BJ (cell line): Measurements from ENCODE around the gene DOC2A. TPM values are rescaled to one million over a fixed set of nuclear protein-coding genes. Genes with fewer than 3 reads are reported as not detected.

Source experiments
- CTCF ChIA-PET: fragments of 350-600 bp; formaldehyde crosslinking; extraction: SDS; loops from one replicate; lab custom pipeline; 2021; ENCODE audit warnings: antibody characterized with exemption, inconsistent platforms; lab: Yijun Ruan, JAX
- POLR2A ChIA-PET: fragments of 300-600 bp; sonication (Branson Sonifier 250); formaldehyde crosslinking; extraction: SDS; loops from one replicate; lab custom pipeline; 2021; ENCODE audit warnings: antibody characterized with exemption; lab: Charles Lee
- DNase-seq: peaks from one replicate; pipeline ENCODE4 v3.0.0-alpha.2; 2011; ENCODE audit warnings: low read depth
- H3K27me3 ChIP-seq: 2 replicates; pipeline ENCODE4 v1.6.0; 2011; ENCODE audit warnings: low read length; ENCODE audit not compliant: control insufficient read depth, insufficient read depth
- H3K36me3 ChIP-seq: 2 replicates; pipeline ENCODE4 v1.5.1; 2011; ENCODE audit warnings: low read length; ENCODE audit not compliant: control insufficient read depth, insufficient read depth
- H3K4me3 ChIP-seq: 2 replicates; pipeline ENCODE4 v1.5.1; 2011; ENCODE audit warnings: low read depth, mild to moderate bottlenecking, control low read depth, low read length
- polyA plus RNA-seq: library from polyadenylated mRNA; depleted of rRNA; stranded (reverse); fragments of >200 nt; gene quantifications from 2 replicates; pipeline ENCODE4 v1.2.3, GENCODE V29; 2011
- TF ChIP-seq, protein P1 (sequence below): IDR thresholded peaks from 2 replicates; pipeline ENCODE4 v1.5.1; 2011; ENCODE audit warnings: low read depth, mild to moderate bottlenecking, control low read depth, inconsistent platforms, low read length, moderate library complexity; ENCODE audit not compliant: insufficient read depth

The DOC2A gene
- polyA plus RNA-seq, 1 experiment: 0.64 TPM

GRCh38 chr16:29985271-29985811, 25.5 kb downstream of the DOC2A start:
- TF ChIP-seq, protein P1, sequence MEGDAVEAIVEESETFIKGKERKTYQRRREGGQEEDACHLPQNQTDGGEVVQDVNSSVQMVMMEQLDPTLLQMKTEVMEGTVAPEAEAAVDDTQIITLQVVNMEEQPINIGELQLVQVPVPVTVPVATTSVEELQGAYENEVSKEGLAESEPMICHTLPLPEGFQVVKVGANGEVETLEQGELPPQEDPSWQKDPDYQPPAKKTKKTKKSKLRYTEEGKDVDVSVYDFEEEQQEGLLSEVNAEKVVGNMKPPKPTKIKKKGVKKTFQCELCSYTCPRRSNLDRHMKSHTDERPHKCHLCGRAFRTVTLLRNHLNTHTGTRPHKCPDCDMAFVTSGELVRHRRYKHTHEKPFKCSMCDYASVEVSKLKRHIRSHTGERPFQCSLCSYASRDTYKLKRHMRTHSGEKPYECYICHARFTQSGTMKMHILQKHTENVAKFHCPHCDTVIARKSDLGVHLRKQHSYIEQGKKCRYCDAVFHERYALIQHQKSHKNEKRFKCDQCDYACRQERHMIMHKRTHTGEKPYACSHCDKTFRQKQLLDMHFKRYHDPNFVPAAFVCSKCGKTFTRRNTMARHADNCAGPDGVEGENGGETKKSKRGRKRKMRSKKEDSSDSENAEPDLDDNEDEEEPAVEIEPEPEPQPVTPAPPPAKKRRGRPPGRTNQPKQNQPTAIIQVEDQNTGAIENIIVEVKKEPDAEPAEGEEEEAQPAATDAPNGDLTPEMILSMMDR: no peak
- Histone ChIP-seq H3K36me3 (peaks cover 68% of the 10 kb centered on the region), H3K4me3 (no peak overlapping the region), H3K27me3 (no peaks in the 10 kb centered on the region)
- ChIA-PET CTCF (interaction anchor here (0.9 kb wide), 1 partner anchor 19 kb away, joined by 3 read pairs; no protein-coding TSS in a partner anchor), POLR2A (no interaction called here)
- no peak for DNase-seq

DNA sequence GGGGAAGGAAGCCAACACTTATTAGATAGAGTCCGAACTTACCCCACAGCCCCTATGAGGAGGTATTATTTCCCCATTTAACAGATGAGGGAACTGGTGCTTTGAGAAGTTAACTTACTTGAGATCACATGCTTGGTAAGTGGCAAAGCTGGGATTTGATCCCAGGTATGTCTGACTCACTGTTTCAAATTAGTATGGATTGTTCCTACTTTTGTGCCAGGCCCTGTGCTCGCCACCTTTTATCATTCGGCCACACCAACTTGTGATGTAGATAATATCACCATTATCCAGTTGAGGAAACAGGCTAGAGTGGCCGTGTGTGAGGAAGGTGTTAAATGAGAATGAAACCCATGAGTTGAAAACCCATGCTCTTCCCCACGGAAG, 26.1 kb downstream of the DOC2A start:
- DNase-seq: no peak
- no peak overlapping the region for H3K4me3 ChIP-seq
- H3K36me3 ChIP-seq: peaks cover 73% of the 10 kb centered on the region
- POLR2A ChIA-PET: no interaction called here
- CTCF ChIA-PET: no interaction called here
- H3K27me3 ChIP-seq: no peaks in the 10 kb centered on the region
- TF ChIP-seq, protein P1: no peak

DNA sequence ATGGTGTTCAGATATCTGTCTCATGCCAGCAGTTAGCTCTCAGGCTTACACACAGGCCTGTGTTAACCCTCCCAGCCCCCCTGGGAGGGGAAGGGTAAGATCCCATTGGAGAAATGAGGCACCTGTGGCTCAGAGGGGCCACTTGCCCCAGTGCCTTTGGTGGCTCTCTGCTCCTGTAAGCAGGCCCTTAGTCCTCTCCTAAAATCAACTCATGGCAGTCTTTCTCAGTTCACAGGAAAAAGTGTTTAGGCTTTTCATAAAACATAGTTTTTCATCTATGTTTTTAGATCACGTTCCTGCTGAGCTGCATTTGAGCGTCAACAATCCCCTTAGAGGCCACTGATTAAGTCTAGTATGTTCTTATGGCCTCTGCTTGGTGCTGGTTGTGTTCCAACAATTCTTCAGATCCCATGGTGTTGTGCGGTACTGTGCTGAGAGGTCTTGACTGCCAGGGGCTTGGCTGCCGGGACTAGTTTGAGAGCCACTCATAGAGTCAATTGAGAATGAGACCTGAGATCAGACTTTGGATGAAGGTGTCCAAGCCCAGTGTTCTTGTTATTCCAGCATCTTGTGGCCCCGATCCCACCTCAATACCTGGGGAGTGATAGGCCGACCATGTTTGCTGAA, 26.6 kb downstream of the DOC2A start:
- CTCF ChIA-PET: no interaction called here
- POLR2A ChIA-PET: no interaction called here
- Histone ChIP-seq H3K4me3 (no peak overlapping the region), H3K36me3 (peaks cover 73% of the 10 kb centered on the region), H3K27me3 (no peaks in the 10 kb centered on the region)
- DNase-seq: no peak
- TF ChIP-seq, protein P1: no peak

GRCh38 chr16:29983420-29984136, 27.2 kb downstream of the DOC2A start:
- ChIA-PET CTCF (no interaction called here), POLR2A (no interaction called here)
- H3K36me3 ChIP-seq: peaks cover 74% of the 10 kb centered on the region
- no peak overlapping the region for H3K4me3 ChIP-seq
- TF ChIP-seq, protein P1: no peak
- DNase-seq: no peak
- no peaks in the 10 kb centered on the region for H3K27me3 ChIP-seq
